ENCODE data around the gene ZBTB34. TPM values are rescaled to one million over a fixed set of nuclear protein-coding genes. Genes with fewer than 3 reads are reported as not detected.

ZBTB34 gene
- total and polyA plus RNA-seq, 12 donors: 1.6 to 6.5 (median 5.1) TPM

GRCh38 chr9:126851286-126851880 is 9.1 kb upstream of the ZBTB34 start:
- DNase-seq (no peak), ATAC-seq (no peak)
- TF ChIP-seq, protein P1, sequence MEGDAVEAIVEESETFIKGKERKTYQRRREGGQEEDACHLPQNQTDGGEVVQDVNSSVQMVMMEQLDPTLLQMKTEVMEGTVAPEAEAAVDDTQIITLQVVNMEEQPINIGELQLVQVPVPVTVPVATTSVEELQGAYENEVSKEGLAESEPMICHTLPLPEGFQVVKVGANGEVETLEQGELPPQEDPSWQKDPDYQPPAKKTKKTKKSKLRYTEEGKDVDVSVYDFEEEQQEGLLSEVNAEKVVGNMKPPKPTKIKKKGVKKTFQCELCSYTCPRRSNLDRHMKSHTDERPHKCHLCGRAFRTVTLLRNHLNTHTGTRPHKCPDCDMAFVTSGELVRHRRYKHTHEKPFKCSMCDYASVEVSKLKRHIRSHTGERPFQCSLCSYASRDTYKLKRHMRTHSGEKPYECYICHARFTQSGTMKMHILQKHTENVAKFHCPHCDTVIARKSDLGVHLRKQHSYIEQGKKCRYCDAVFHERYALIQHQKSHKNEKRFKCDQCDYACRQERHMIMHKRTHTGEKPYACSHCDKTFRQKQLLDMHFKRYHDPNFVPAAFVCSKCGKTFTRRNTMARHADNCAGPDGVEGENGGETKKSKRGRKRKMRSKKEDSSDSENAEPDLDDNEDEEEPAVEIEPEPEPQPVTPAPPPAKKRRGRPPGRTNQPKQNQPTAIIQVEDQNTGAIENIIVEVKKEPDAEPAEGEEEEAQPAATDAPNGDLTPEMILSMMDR (IDR thresholded peaks at IDR 0.05): no peak
- Histone ChIP-seq H3K27ac (no peak overlapping the region), H3K9me3 (no peaks in the 10 kb centered on the region), H3K27me3 (peaks cover 0 to 18% (median 5%) of the 10 kb centered on the region in 7 donors), H3K36me3 (no peaks in the 10 kb centered on the region), H3K4me1 (no peaks in the 10 kb centered on the region), H3K4me3 (no peak overlapping the region)
- WGBS, 2 donors: 63 to 72% methylated on average over 6 of the region's 6 CpGs
- intact Hi-C loops (cut with DNase I): no loop called here

DNA sequence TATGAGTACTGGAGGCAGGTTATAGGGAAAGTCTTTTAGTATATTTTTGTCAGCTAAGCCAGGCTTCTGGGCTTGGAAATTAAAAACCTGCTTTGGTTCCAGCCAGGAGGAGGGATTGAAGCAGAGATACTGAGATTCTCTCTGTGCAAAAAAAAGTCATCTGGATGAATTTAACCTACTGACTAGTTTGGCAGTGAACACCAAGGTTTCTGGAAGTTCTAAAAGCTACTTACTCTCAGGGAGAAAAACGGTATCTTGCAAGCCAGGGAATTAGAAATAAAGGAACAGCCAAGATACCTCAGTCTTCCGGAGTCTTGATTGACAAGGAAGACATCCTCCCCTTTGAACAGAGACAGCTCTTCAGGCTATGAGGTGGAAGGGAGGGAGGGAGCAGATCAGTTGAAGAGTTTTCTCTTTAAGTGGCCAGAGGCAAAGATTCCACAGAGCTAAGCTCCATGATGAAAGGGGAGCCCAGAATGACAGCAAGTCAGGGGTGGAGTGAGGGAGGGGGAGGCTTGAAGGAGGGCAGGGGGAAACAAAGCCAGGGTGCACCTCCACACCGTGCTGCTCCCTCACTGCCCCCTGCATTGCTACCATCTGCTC is 8.3 kb upstream of the ZBTB34 start:
- no peak for DNase-seq
- Histone ChIP-seq H3K4me1 (no peaks in the 10 kb centered on the region), H3K27ac (no peak overlapping the region), H3K4me3 (no peak overlapping the region), H3K9me3 (no peaks in the 10 kb centered on the region), H3K36me3 (no peaks in the 10 kb centered on the region), H3K27me3 (peaks cover 0 to 18% (median 5%) of the 10 kb centered on the region in 7 donors)
- TF ChIP-seq, protein P1 (IDR thresholded peaks at IDR 0.05): no peak
- WGBS, 2 donors: 27 to 31% methylated on average over 3 of the region's 3 CpGs
- intact Hi-C loops (cut with DNase I): no loop called here
- ATAC-seq: no peak

- no peaks in the 10 kb centered on the region for H3K4me1 ChIP-seq
- no peak overlapping the region for H3K4me3 ChIP-seq
- H3K36me3 ChIP-seq: no peaks in the 10 kb centered on the region
- TF ChIP-seq, protein P1 (IDR thresholded peaks at IDR 0.05): no peak
- no peak for ATAC-seq
- intact Hi-C loops (cut with DNase I): no loop called here
- H3K9me3 ChIP-seq: no peaks in the 10 kb centered on the region
- no peak for DNase-seq
- H3K27ac ChIP-seq: no peak overlapping the region
- WGBS, 2 donors: 85% methylated on average over 5 of the region's 5 CpGs
- peaks cover 0 to 18% (median 5%) of the 10 kb centered on the region in 7 donors for H3K27me3 ChIP-seq
Observed at GRCh38 chr9:126853667-126854066, 6.8 kb upstream of the ZBTB34 start.

- Histone ChIP-seq H3K4me1 (peaks cover 0 to 4% (median 2%) of the 10 kb centered on the region in 9 donors), H3K4me3 (no peak overlapping the region), H3K27ac (no peak overlapping the region), H3K27me3 (peaks cover 0 to 18% (median 5%) of the 10 kb centered on the region in 7 donors), H3K36me3 (no peaks in the 10 kb centered on the region), H3K9me3 (no peaks in the 10 kb centered on the region)
- DNase-seq (no peak), ATAC-seq (no peak)
- 34 to 40% methylated on average over 7 of the region's 7 CpGs for WGBS, 2 donors
- TF ChIP-seq, protein P1 (IDR thresholded peaks at IDR 0.05): no peak
- intact Hi-C loops (cut with DNase I): loop anchor here in 1 of 10 donors (5.0 kb wide), 1 partner anchor 58 kb away; the partner anchor contains the start of gene RALGPS1
Observed at GRCh38 chr9:126854734-126855133, 5.7 kb upstream of the ZBTB34 start.
